GM21381 (cell line): ENCODE results near the gene GPS2.

Experiments used
- ATAC-seq: cut with Tn5 transposase; IDR thresholded peaks from one replicate; pipeline ENCODE4 v1.9.1; 2021; ENCODE audit warnings: mild to moderate bottlenecking, moderate library complexity; ENCODE audit not compliant: unreplicated experiment

GPS2 gene

DNA sequence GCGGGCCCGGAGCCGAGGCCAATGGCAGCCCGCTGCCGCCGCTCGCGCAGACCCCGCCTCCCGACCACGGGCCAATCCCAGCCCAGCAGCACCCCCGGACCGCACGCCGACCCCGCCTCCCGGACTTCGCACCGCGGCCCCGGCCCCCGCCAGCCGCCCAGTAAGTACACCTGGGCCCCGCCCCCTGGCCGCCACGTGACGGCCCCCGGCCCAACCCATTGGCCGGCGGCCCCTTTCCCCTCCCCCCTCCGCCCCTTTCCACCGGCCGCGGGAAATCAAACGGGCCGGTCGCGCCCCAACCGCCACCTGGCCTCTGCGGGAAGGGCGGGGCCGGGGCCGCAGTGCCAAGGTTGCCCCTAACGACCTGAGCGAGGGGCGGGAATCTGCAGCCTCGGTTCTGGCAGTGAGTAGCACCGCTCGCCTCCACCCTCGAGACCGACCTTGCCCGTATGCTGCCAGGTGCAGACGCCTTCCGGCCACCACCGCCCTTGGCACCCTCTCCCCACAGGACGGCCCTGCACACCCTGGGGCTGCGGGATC, 20.5 kb downstream of the GPS2 start, which contains the start of gene YBX2:
YBX2 (minus strand) TSS at position 26 of the 540 bp plus-strand sequence. CDS start 139 bp downstream, outside the sequence.
- no peak for ATAC-seq

DNA sequence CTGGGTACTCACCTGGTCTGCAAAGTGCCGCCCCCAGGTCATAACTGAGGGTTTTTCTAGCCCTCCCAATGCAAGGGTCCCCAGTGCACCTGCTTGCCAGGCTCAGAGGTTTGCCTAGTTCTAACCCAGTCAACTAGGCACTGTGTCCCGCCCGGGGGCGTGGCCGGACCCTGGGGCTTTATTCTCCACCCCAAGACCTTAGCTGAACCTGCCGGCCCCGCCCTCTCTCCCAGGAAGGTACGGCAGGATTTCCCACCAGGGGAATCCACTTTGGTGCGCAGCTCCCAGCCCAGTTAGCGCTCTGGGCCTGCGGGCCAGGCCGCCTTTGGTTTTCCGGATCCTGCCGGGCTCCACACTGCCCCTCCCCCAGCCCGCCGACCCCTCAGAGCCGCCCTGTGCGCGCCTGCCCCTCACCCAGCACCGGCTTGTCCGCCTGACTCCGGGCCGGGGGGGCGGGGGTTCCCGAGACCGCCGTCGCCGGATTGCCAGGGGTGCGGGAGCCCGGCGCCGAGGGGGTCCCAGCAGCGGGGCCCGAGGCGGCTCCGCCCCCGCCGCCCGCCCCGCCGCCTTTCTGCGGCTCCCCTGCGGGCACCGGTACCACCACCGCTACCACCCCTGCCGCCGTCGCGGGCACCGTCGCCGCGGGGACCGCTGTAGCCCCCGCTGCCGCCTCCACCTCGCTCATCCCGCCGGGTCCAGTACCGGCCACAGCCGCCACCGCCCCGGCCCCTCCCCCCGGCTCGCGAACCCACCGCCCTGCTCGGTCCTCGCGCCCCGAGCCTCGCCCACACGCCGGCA, 21.1 kb downstream of the GPS2 start:
- no peak for ATAC-seq

DNA sequence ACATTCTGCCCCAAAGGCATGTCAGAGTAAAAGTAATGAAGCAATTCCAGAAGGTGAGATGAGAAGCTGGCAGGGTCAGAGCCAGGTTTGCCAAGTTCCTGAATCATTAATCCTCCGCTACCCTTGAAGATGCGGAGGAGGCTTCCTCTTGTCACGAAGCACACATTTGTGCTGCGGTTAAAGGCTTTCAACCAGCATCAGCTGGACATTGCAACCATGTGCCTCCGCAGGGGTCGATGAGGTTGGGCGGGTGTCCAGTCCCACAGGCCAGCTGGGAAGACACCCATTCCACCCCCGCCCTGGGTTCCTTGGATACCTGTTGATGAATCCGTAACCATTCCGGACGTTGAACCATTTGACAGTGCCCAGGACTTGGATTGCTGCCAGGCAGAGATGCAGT, 22.0 kb downstream of the GPS2 start:
- ATAC-seq: no peak

DNA sequence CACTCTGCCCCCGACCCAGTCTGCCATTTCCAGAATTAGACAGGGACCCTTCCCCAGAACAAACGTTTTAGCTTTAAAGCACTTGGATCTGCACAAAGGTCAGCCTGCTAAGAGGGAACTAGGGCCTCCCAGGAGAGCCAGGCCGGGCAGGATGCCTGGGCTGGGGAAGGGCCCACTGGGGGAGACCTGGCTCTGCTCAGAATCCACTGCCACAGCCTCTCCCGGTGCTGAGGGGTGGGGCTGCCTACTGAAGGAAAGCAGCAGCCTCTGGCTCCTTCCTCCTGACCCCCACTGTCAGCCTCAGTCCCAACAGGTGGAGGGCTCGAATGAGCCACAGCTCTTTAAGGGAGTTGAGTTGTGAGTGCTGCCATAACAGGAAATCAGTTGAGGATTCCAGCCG, 22.4 kb downstream of the GPS2 start:
- ATAC-seq: no peak

DNA sequence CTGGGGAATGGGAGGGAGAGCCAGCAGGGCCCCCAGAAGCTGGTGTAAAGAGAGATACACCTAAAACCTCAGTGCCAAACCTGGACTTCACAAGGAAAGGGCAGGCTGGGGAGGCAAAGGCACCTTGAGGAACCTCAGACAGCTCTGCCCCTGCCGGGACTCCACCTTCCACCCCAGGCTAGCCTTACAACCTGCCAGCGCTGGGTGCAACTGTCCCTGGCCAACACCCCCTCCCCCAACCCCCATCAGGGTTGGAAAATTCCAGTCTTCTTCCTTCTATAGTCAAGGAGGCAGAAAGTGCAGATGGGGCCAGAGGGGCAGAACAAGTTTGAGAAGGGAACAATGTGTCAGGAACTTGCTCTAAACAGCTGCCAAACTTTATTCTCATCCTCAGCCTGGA, 23.0 kb downstream of the GPS2 start:
- no peak for ATAC-seq

DNA sequence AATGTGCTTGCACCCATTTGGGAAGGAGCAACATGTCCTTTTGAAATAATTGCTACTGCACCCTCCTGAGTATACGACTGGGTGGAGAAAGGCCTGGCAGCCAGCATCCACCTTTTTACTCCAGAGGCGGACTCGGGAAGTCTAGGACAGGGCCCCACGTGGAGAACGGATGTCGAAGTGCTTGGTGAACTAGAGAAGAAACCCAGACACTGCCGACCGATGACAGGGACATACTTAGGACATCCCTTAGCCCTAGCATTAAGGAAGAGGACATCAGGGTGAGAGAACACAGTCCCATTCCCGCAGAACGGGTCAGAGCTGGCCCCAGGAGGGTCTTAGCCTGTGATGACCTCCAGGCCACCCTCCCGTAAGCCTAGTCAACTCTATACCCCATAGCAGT, 24.5 kb downstream of the GPS2 start:
- no peak for ATAC-seq

DNA sequence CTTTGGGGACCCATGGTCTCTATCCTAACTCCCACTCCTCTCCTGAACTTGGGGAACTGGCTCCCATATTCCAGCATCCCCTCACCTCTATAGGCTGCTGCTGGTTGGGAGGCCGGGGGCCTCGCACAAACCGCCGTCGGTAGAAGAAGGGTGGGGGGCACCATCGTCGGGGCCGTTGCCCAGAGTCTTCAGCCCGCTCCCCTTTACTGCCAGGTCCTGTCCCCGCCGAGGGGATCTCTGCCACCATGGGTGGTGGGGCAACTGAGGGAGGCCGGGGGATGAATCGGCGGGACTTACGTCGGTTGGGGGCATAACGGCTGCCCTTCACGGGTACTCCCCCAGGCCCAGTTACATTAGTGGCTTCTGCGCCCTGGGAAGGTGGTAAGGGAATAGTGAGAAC, 25.0 kb downstream of the GPS2 start:
- no peak for ATAC-seq

DNA sequence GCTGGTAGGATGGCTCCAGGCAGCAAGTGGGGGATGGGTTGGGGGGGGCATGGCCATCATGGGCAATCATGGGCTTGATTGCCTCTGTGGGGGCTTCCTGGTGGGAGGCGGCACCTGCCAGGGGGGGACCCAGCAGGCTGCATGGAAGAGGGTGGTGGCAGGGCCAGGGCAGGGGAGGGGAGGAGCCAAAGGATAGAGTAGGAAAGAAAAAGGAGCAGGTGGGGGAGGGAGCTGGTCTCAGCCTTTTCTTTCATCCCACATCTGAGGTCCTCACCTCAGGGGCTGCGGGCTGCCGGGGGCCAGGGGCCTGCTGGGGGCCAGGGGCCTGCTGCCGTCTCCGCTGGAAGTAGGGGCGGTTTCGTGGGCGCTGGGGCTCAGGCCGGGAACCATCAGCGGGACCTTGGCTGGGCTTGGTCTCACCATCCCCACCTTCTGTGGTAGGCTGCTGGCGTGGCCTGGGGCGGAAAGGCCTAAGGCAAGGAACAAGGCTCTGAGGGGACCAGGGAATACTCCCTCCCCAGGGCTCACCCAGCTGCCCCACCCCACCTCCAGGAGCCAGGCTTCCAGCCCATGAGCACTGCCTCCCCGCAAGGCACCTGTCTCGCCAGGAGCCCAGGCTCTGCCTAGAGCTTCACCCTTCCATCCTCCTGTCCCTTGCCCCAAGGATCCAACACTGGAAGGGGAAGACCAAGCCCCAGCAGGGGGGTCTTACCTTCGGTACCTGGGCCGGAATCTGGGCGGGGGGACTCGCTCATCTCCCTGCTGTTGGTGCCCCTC, 25.7 kb downstream of the GPS2 start:
- ATAC-seq: no peak

DNA sequence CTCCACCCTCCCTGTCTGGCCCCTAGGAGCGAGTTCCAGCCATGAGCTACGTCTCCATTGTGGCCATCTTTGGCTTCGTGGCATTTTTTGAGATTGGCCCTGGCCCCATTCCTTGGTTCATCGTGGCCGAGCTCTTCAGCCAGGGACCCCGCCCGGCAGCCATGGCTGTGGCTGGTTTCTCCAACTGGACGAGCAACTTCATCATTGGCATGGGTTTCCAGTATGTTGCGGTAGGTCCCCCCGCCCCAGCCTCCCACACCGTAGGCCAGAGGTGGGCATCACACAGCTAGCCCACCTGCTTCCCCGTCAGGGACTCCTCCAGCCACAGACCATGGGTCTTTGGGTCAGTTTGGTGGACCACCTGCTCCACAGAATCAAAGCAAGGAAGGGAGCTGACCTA, 29.5 kb downstream of the GPS2 start:
- no peak for ATAC-seq

DNA sequence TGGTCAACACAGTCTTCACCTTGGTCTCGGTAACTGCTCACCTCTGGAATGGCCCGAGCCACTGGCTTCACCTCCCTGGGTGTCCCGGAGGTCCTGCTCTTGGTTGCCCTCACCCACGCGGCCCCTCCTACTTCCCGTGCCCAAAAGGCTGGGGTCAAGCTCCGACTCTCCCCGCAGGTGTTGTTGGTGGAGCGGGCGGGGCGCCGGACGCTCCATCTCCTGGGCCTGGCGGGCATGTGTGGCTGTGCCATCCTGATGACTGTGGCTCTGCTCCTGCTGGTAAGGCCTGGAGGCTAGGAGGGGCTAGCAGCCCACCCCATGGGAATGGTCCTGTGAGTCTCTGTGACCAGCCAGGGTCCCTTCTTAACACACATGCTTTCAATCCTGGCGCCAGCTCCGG, 30.2 kb downstream of the GPS2 start:
- no peak for ATAC-seq

DNA sequence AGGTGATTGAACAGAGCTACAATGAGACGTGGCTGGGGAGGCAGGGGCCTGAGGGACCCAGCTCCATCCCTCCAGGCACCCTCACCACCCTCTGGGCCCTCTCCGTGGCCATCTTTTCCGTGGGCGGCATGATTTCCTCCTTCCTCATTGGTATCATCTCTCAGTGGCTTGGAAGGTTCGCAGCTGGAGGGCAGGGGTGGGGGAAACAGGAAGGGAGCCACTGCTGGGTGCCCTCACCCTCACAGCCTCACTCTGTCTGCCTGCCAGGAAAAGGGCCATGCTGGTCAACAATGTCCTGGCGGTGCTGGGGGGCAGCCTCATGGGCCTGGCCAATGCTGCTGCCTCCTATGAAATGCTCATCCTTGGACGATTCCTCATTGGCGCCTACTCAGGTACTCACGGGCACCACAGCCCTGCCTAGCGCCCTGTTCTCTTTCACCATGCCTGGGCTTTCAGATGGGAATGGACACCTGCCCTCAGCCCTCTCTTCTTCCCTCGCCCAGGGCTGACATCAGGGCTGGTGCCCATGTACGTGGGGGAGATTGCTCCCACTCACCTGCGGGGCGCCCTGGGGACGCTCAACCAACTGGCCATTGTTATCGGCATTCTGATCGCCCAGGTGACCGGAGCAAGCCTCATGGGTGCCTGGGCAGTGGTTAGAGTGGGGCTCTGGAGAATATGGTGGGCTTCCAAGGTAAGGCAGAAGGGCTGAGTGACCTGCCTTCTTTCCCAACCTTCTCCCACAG, 31.5 kb downstream of the GPS2 start:
- ATAC-seq: no peak

DNA sequence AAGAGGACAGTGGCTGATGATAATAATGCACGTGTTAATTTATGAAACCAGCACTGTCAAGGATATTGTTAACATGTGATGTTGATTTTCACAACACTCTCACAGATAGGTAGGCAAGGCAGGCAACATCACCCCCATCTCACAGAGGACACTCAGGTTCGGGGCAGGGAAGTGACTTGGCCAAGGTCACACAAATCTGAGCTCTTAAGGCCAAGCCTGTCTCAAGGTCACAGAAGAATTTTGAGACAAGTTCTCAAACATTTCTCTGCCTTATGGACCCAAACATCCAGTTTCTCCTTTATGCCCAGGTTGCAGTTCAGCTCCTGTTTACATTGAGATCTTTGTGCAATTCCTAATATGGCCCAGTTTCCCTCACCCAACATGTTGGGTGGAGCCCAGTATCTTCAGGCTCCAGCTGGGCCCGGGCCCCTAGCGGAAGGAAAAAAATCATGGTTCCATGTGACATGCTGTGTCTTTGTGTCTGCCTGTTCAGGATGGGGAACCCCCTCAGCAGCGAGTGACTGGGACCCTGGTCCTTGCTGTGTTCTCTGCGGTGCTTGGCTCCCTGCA, 32.3 kb downstream of the GPS2 start:
- no peak for ATAC-seq

DNA sequence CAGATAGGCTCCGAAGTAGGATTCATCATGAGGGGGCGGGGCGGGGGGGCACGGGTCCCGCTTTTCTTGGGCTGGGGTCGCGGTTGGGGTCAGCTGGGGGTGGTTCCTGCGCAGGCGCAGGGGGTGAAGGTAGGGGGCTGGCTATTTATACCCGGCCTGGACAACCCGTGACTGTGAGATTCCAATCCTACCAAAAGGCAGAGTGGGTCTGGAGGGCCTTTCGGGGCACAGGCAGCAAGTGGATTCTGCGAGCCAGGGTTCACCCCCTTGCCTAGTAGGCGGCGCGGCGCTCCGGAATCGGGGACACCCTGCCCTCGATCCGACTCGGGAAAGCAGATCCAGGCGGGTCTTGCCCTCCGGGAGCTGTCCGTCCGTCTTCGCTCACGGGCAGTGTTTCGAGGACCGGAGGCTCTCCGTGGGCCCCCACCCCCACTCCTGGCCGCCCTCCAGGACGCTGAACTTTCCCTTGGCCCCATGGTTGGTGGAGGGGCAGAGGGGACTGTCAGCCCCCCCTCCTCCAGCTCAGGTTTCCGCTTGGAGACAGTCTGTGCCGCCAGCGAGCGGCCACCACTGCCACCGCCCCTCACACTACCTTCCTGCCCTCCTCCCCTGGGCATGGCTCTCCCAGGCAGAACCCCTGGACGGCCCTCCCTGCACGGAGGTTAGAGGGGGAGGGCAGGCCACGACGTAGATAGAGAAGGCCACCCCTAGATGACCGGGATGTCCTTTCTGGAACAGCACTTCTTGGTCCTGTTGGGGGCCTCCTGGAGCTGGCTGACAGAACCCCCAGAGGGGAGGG, 33.0 kb downstream of the GPS2 start:
- no peak for ATAC-seq

DNA sequence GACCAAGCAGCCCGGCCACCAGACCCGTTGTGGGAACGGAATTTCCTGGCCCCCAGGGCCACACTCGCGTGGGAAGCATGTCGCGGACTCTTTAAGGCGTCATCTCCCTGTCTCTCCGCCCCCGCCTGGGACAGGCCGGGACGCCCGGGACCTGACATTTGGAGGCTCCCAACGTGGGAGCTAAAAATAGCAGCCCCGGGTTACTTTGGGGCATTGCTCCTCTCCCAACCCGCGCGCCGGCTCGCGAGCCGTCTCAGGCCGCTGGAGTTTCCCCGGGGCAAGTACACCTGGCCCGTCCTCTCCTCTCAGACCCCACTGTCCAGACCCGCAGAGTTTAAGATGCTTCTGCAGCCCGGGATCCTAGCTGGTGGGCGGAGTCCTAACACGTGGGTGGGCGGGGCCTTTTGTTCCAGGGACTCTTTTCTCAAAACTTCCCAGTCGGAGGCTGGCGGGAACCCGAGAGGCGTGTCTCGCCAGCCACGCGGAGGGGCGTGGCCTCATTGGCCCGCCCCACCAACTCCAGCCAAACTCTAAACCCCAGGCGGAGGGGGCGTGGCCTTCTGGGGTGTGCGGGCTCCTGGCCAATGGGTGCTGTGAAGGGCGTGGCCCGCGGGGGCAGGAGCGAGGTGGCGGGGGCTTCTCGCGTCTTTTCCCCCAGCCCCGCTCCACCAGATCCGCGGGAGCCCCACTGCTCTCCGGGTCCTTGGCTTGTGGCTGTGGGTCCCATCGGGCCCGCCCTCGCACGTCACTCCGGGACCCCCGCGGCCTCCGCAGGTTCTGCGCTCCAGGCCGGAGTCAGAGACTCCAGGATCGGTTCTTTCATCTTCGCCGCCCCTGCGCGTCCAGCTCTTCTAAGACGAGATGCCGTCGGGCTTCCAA, 33.8 kb downstream of the GPS2 start, which contains the start of gene SLC2A4:
SLC2A4 (plus strand) TSS at position 645 of the 879 bp plus-strand sequence; CDS start at position 862, 217 bp downstream.
- ATAC-seq: peak; percentile 63

DNA sequence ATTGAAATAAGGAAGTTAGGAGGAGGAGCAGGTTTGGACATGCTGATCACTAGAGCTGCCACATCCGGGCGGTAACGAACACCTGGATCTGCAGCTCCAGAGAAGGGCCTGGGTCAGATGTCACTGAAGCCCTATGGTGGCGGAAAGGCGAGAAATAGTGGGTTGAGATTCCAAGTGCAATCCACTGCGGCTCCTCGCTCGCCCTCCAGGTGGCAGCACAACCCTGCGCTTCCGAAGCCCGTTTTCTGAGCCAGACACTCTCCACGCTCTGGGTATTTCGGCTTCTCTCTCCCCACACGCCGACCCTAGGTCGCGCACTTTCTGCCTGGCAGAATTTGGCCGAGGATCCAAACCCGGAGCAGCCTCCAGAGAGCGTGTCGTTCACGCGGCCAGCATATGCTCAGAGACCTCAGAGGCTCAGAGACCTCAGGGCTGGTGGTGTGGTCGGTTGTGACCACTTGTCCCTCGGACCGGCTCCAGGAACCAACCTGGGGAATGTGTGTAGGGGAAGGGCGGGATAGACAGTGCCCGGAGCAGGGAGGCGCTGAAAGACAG, 34.6 kb downstream of the GPS2 start:
- peak; percentile 40 for ATAC-seq

DNA sequence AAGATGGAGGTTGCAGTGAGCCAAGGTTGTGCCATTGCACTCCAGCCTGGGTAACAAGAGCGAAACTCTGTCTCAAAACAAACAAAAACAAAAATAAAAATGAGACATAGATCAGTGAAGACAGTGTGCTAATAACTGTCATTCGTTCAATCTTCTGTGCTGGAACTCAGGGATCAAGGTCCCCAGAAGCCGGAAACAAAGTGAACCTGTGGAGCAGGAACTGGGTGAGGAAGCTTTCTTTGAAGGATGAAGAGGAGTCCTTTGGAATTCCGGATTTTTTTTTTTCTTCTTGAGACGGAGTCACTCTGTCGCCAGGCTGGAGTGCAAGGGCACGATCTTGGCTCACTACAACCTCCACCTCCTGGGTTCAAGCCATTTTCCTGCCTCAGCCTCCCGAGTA, 35.7 kb downstream of the GPS2 start:
- no peak for ATAC-seq

DNA sequence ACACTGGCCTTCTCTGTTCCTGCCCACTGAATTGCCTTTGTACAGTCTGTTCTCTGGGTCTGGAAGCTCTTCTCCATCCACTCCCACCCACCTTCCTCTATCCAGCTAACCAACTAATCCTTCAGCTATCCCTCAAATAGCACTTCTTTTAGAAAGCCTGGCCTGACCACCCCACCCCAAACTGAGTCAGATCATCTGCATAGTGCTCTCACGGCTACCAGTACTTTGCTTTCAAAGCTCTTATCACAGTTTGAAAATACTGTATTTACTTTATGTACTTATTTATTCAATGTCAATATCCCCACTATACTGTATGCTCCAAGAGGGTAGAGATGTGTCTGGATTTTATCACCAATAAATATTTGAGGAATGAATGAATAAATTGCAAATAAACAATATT, 48.4 kb downstream of the GPS2 start:
- ATAC-seq: no peak

DNA sequence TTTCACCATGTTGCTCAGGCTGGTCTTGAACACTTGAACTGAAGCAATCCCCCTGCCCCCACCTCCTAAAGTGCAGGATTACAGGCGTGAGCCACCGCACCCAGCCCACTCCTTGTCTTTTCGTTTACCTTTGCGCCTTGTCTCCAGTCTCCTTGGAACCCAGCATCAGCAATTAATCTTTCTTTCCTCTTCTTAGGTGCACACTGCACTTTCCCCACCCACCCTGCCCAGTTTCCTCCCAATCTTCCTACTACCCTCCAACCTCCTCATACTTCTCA, 51.4 kb downstream of the GPS2 start:
- ATAC-seq: no peak
